T-helper 1 cell (primary cell): ENCODE data around the gene PTPRZ1.

Experiments
- DNase-seq, 5 donors: peaks; one replicate each; pipeline ENCODE4 v3.0.0-alpha.2; 2012 to 2020
- total RNA-seq, 4 donors: gene quantifications; one replicate each; lab custom pipeline; 2026; lab: John Stamatoyannopoulos, UW

PTPRZ1 gene
- total RNA-seq: 0 reads per million in 4 donors

DNA sequence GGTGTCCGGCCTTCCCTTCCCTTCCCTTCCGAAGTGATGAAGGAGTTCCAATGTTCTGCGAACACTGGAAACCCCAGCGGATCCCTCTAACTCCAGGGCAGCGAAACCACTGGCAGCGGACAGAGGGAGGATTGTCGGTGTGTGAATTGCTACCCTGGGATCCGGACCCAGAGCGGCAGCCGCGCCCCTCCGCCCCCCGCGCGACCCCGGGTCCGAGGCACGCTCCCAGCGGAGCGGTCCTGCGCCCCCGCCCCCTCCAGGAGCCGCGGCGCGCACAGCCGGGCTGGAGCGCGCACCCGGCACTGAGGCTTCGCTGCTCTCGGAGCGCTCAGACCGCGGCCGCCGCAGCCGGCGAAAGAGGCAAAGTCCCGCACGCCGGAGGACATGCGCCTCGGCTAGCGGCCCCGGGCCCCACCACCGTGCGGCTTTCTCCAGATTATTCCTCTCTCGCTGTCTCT is at the start of gene PTPRZ1:
PTPRZ1 (plus strand) TSS at position 331 of the 458 bp plus-strand sequence. CDS start 339 bp downstream, outside the sequence.
- no peak for DNase-seq

DNA sequence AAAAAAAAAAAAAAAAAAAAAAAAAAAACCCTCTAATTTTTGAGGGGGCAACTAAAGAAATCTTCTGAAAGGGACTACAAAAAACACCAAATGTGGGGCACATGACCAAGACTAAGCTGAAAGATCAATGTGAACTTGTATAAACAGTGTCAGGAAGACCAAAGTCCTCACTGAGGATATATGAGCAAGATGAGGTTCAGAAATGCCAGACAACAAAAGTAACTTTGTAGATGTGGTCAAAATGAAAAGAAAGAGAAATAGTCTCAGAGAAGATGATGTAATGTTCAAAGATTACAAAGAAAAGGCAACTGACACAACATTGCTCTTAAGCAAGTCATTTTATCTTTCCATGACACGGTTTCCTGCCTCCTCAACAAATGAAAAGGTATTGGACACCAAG is 48.7 kb upstream of the PTPRZ1 start:
- DNase-seq: no peak

DNA sequence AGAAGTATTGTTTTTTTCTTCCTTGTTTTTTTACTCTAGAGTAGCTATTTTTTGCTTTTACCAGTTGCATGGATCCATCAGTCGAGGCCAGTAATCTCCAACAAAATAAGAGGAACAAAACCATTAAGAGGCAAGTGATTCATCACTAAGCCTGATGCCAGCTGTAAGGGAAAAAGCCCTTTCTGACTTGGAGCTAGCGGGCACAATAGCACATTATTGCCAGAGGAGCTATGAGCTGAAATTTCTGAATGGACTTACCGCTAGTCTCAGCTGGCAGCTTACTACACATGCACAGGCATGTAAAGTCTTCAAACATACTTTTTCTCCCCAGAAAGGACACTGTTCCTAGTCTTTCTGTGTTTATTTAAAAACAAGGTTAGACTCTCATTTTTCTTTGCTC is 41.6 kb upstream of the PTPRZ1 start:
- no peak for DNase-seq

DNA sequence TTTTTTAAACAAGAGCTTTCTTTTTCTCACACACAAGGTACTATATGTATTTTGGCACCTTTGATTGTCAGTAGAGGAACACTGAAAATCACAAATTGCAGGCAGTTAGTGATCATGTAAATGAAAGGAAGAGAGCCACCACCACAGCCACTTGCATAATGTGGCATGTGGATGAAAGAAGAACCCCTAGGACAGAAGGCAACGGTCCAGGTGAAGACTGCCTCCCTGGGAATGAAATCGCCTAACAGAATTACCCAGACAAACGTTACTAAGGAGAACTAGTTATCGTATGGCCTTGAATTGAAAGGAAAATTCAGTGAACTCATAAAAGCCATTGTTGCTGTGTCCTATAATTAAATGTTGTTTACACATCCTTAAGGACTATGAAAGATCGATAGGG is 41.2 kb upstream of the PTPRZ1 start:
- DNase-seq: no peak

DNA sequence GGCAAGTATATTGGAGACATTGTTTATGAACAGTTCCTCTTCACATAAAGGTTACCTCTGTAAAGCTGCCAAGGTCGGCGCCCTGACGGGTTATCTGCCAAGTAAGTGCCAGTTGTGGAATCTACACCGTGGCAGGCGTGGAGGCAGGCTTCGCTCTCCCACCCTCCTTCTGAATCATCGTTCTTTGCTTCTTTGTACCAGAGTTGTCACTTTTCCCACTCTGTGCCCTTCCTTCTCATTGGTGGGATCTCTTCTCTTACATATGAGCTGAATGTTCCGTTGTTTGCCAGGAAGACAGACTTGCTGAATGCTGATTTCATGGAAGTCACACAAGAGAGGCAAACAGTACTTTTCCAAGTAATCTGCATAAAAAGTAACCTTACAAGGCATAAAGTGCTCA is 40.6 kb upstream of the PTPRZ1 start:
- DNase-seq: no peak

DNA sequence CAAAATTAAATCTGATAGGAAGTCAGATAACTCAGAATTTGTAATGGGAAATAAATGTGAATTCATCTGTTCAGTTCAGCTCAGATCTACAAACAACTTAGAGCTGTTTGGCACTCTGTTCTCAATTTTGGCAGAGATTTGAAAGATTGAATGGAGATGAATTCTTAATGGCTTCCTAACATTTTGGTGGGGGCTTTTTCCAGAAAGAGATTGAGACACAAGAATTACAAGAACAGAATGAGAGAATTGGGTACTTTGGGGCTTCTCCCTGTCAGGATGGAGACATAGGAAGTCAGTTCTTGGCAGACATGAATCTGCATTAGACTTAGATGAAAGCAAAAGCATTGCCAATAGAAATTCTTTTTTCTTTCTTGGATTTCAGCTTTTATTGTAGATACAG is 39.0 kb upstream of the PTPRZ1 start:
- no peak for DNase-seq

DNA sequence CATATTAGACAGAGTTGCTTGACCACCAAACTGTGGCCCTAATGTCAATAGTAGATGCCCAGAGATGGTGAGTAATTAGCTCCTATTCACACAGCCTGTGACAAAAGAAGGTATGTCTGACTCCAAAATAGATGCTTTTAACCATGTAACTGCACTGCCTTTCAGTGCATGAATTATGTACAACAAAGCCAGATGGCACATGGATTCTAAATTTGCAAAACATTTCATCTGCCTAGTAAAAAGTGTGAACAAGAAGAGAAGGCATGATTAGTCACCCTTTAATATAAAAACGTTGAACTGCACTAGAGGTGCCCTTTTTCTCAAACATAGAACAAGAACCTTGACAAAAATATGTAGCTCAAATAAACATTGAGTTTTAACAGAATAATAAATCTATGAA is 35.5 kb upstream of the PTPRZ1 start:
- DNase-seq: no peak

DNA sequence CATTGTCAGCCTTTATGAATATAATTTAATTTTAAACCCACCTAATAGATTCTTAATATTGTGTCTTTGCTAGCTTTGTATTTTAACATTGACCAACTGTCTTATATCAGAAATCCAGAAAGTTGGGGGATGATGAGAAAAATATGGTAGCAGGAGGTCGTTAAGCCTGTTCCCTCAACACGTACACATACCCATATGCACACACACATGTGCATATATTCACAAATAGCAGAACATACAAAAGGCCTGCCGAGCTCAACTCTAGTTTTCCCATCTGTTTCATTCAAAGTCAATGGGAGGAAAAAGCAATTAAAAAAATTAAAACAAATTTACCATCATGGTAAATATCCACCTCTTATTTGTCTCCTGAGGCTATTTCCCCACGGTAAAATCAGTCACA is 25.9 kb upstream of the PTPRZ1 start:
- DNase-seq: no peak

DNA sequence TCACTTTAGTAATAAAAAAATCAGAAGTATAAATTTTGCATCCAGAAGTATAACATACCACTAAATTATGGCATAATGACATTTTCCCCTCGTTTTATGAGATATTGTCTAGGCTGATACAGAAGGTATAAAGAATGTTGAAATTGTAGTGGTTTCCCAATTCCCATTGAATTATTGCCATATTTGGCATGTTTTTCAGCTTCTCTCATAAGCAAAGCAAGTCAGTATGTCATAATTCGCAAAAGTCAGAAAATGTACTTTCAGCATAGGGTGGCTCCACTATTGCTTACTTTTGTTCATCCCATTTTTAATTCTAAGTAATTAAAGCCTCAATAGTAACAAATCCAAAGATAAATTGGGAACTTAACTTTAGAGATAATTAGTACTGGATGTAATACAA is 19.7 kb upstream of the PTPRZ1 start:
- no peak for DNase-seq

DNA sequence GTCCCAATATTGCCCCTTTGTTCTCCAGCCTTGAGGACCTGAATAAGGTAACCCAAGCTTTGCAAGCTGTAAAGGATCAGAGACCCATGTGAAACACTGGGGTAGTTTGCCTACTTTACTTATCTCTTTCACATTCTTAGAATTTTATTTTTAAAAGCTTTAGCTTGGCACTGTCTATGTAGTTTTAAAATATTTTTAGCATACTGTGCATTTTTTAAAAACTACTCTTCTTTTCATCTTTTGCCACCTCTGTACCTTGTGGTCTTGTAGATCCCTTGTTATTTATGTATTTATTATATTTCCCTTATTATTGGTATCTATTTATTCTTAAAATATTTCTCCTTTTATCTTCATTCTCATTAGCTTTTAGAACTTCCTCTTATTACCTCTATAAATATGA is 12.0 kb upstream of the PTPRZ1 start:
- no peak for DNase-seq

DNA sequence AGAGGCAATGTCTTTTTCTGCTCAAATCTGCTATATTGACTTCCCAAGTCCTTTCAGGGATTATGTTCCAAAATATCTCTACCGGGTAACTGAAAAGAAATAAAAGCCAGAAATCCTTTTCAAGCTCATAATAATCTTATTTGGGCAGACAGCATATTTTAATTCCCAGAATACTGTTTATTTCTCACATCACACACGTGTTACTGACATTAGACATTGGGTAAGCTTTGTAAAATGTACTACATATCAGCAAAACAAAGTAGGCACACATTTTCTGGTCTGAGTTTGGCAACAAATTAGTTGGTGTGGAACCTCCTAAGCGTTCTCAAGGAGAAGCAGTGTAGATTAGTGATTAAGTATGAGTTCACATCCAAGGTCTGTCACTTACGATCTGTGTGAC is 10.4 kb upstream of the PTPRZ1 start:
- DNase-seq: no peak

DNA sequence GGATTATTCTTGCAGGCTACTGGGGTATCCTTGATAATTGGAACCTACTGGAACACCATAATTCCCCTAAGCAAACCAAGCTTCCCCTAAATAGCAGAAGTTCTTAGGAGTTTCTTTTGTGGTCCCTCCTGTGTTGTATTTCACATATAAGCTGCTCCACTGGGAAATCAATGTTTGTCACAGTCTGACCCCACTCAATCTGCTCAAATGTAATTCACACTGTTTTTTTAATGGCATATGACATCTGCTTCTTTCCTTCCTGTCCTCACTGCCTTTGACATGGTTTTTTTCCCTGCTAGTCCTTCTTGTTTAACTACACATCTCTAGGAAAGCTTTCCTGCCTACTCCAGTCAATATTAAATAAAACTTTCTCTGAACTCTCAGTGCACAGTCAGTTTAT is 1.8 kb upstream of the PTPRZ1 start:
- DNase-seq: no peak

DNA sequence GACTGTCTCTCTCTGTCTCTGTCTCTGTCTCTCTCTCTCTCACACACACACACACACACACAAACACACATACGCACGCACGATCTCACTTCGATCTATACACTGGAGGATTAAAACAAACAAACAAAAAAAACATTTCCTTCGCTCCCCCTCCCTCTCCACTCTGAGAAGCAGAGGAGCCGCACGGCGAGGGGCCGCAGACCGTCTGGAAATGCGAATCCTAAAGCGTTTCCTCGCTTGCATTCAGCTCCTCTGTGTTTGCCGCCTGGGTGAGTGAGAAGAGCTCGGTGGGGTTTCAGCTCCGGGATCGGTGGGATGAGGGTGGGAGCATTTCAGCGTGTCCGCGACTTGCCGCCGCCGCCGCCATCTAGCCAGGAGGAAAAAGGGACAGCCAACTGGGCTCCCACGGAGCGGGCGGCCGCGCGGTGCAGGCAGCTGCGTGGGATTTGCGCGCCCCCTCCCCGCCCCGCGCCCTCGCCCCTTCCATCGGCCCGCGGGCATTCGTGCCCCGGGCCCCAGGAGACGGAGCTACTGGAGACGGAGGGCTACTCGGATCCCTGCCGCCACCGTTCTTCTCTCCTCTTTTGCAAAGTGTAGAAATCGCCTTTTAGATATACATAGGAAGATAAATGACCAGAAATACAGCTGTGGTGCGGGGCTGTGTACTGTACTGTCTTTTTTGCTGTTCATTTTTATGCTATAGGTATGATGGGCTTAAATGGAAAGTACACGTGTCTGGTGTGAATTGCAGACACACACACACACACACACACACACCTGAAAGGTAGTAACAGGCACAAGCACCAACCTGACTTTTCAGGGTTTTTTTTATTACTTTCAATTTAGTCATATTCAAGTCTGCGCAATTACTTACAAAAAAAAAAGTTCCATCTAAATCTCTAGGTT is 581 bp downstream of the PTPRZ1 start:
- no peak for DNase-seq

DNA sequence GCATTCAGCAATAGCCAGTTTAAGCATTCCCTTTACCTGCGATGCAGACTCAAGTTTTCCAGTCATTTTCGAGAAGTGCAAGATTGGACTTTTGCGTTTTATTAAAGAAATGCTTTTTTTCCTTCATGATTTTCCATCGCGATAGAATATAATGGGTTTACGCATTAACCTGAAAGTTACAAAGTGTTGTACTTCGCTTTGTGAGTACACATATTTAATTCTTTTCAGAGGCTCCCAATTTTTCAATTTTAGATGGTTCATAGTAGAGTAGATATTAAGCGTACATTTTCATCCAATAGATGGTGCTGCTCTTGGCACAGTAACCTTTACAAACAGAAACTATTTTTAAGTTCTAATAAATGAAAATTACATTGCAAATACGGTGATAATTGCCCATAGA is 1.3 kb downstream of the PTPRZ1 start:
- DNase-seq: no peak

DNA sequence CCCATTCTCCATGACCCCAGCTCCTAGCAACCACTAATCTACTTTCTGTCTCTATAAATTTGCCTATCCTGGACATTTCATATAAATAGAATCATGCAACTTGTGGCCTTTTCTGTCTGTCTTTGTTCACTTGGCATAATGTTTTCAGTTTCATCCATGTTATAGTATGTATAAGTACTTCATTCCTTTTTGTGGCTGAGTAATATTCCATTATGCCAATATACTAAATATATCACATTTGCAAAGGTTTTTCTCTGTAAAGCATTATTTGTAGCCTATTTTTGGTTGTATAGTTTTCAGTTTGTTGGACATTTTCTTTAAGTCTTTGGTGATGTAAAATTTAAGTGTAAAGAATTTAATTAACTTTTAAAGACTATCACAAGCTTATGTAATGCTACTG is 2.2 kb downstream of the PTPRZ1 start:
- no peak for DNase-seq

DNA sequence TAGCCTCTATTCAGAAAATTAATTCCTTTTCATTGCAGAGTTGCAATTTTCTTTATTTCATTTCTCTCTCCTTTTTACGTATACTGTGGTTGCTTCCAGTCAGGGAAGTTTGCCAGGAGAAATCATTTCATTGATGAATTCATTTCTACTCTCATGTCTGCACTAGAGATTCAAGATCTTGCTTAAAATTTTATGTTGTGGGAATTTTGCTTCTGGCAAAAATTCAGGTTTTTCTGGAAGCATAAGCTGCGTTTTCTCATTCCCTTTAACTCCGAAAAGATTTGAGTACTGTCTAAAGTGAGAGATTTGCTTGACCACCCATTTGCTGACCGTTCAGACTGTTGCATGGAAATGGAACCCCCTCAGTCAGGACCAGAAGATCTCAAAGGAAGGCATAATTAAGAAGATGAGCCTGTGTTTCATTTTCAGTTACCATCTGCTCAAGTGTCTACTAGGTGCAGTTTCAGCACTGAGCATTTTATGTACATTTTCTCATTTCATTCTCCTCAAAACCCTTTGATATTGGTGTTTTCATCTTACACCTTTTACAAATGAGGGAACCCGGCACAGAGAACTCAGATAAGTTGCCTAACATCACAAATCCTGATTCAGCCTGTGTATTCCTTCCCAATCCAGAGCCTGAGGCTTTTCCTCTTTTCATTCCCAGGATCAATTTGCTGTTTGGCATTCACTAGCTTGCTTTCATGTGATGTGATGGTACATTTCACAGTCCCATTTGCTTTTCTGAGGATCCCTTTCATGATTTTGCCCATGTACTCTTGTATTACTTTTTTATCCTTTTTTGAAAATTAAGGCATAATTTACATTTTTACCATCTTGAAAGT is 3.9 kb downstream of the PTPRZ1 start:
- no peak for DNase-seq

DNA sequence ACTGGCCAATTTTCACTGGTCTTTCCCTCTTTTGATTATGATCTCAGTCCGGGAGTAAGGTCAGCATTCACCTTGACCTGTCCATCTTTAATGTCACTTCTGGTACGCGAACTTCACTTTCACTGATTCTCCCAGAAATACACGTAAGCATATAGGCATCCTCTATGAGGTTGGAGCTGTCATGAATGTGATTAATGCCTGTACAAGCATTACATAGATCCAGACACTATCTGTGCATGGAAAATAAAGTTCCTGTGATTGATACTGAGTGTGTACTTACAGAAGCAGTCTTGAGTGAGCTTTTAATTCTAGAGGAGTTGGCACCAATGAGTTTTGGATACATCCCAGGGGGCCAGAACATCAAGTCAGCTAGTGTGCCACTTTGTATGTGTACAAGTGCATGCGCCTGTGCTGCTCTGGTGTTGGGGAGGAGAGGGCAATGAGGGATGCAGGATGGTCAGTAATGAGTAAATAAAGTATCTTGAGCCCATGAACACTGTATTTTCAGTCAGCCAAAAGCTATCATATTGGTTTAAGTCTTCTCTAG is 6.0 kb downstream of the PTPRZ1 start:
- no peak for DNase-seq

DNA sequence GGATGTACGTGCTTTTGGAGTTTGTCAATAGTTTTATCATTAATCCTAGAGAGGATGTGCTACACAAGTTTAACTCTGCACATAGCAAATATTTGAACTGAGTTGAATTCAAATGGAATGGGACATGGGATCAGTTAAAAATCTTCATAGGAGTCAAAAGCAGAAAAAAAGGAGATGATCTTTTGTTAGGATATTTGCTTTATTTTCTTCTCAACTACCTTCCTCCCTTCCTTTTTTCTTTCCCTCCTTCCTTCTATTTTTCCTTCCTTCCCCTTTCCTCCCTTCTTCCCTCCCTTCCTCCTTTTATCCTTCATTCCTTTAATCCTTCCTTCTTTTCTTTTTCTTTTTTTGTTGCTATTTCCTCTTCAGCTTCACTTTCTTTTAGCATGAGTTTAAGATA is 6.6 kb downstream of the PTPRZ1 start:
- no peak for DNase-seq

DNA sequence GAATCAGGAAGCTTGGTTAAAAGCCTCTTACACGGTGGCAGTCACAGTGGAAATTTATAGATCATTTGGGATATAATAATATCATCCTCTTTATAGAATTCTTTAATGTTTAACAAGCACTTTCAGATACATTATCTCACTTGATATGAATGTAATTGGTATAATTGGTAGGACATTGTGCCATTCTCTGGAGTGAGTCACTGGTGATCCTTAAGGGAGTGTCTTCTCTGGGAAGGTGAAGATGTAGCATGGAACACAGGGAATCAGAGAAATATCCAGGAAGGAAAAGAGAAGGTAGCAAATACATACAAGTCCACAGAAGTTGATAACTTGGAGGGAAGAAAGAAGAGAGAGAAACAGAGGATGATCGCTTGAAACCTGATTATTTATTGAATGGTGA is 9.8 kb downstream of the PTPRZ1 start:
- DNase-seq: no peak

DNA sequence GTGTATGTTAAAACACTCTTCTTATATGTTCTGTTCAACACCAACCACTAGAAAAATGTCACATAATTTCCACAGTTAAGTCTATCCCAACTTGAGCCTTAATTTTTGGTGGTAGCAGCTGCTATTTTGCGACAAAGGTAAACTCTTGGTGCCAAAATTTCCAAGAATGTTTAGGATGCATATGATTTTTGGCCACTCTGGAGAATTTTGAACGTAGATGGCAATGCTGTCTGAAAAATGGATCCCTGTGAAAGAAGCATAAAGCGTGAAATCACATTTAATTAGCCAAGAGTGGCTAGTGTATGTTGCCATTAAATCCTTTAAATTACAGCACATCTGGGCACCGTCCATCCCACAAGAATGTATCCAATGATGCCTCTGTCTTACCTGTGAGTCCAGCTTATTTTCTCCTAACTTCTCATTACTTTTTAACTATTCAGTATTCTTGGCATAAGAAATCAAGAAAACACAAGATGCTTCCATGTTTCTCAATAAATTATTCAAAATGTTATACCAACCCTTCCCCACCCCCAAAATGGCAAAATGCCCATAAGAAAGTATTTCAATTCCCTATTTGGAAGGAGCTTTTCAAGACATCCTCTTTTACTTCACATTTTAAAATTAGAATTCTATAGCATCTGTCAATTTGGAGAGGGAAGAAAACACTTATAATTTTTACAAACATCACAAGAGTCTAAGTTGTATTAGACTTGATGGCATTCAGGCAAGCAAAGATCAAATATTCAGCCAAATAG is 12.4 kb downstream of the PTPRZ1 start:
- DNase-seq: no peak

DNA sequence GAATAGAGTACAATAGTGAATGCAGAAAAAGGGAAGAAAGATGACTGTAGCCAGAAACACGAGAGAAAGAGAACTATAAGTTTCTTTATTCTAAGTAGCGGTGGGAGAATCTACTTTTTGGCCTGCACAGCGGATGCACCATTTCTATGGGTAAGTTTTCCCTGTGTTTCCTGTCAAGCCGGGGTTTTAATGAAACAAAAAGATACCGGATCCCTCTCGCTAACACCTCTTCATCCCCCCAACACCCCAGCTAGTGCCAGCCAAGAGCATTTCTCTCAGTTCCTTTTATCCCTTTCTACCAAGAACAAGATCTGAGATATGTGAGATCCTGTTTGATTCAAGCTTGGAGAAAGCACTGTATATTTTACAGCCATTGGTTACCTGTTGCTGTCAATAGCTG is 14.7 kb downstream of the PTPRZ1 start:
- DNase-seq: no peak

DNA sequence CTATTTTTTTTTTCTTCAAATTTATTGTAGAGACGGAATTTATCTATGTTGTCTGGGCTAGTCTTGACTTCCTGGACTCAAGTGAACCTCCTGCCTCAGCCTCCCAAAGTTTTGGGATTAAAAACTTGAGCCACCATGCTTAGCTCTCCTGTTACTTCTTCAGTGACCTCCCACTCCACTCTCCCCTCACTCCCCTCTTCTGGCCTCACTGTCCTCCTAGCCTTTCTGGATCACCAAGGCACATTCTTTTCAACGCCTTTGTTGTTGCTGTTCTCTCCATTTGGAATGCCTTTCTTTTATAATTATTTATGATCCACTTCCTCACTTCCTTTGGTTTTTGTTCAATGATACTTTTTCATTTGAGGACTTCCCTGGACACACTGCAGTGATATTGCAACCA is 17.9 kb downstream of the PTPRZ1 start:
- no peak for DNase-seq

DNA sequence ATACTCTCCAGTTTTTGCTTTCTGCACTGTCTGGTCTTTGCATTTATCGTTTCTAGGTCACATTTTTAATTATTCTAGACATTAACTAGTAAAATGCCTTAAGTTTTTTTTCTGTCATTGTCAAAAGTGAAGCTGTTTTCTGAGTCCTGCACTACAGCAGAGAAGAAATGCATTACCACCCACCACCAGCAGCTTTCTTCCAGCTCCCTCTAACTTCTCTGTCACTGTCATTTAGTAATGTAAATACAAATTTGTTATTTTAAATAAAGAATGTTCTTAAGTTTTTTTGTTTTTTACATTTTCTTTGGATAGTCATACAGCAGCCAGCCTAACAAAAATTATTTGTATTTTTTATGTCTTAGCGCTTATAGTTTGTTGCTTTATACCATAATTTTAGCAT is 18.8 kb downstream of the PTPRZ1 start:
- no peak for DNase-seq
